Fibroblast of mammary gland (primary cell): Measurements from ENCODE around the gene C9orf50.
A peak's percentile ranks its signal among the peaks of the same experiment; 100 is the strongest.

Experiments
- DNase-seq: peaks from one replicate; pipeline ENCODE4 v3.0.0-alpha.2; 2010; ENCODE audit warnings: low read depth
- H3K4me3 ChIP-seq: 2 replicates; pipeline ENCODE4 v1.5.1; 2011; ENCODE audit warnings: low read depth, mild to moderate bottlenecking, low read length, moderate library complexity; ENCODE audit not compliant: control insufficient read depth
- CTCF ChIP-seq: conservative IDR thresholded peaks from 2 replicates; pipeline ENCODE4 v1.5.1; 2011; ENCODE audit warnings: low read depth, low read length, inconsistent platforms; ENCODE audit not compliant: control insufficient read depth, insufficient read depth

Gene C9orf50

GRCh38 chr9:129581505-129582189 lies 39.3 kb downstream of the C9orf50 start:
- DNase-seq: no peak
- no peak for TF ChIP-seq CTCF
- H3K4me3 ChIP-seq: no peak overlapping the region

GRCh38 chr9:129580211-129580915 lies 40.5 kb downstream of the C9orf50 start:
- H3K4me3 ChIP-seq: no peak overlapping the region
- no peak for DNase-seq
- TF ChIP-seq CTCF: no peak

- no peak overlapping the region for H3K4me3 ChIP-seq
- TF ChIP-seq CTCF: no peak
- no peak for DNase-seq
These were observed 41.6 kb downstream of the C9orf50 start for GRCh38 chr9:129579294-129579693.

GRCh38 chr9:129576546-129577543 lies 44.1 kb downstream of the C9orf50 start:
- DNase-seq: peak; percentile 81
- H3K4me3 ChIP-seq: peak overlapping the region; percentile 7
- no peak for TF ChIP-seq CTCF

- no peak for TF ChIP-seq CTCF
- no peak for DNase-seq
- no peak overlapping the region for H3K4me3 ChIP-seq
These were observed 45.1 kb downstream of the C9orf50 start for GRCh38 chr9:129575818-129576217.

- H3K4me3 ChIP-seq: no peak overlapping the region
- DNase-seq: peak; percentile 89
- no peak for TF ChIP-seq CTCF
These were observed 45.9 kb downstream of the C9orf50 start for GRCh38 chr9:129574911-129575585.
